ENCODE data around the gene WDR46.
A peak's percentile ranks its signal among the peaks of the same experiment; 100 is the strongest.
"Not testable (repeated sequence)": the region's sequence is repeated elsewhere in the genome, so short reads cannot be mapped to it uniquely, and the experiment has no call there.

The WDR46 gene

DNA sequence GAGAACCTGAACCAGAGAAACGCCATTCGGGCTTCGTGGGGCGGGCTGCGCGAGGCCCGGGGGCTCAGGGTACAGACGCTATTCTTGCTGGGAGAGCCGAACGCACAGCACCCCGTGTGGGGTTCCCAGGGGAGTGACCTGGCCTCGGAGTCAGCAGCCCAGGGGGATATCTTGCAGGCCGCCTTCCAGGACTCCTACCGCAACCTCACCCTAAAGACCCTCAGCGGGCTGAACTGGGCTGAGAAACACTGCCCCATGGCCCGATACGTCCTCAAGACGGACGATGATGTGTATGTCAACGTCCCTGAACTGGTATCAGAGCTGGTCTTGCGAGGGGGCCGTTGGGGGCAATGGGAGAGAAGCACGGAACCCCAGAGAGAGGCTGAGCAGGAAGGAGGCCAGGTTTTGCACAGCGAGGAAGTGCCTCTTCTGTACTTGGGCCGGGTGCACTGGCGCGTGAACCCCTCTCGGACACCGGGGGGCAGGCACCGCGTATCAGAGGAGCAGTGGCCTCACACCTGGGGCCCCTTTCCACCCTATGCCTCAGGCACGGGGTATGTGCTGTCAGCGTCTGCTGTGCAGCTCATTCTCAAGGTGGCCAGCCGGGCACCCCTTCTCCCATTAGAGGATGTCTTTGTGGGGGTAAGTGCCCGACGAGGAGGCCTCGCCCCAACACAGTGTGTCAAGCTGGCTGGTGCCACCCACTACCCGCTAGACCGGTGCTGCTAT, 11.2 kb downstream of the WDR46 start:
- Histone ChIP-seq H3K27me3 (ENCODE audit: control insufficient read depth, low read length) (no peaks in the 10 kb centered on the region), H3K27ac (ENCODE audit: low read depth, low read length) (peak overlapping the region; percentile 80), H3K36me3 (ENCODE audit: control insufficient read depth, low read length) (peaks cover 91% of the 10 kb centered on the region), H3K9me2 (replicated peaks; ENCODE audit: control insufficient read depth, low read length) (no peaks in the 10 kb centered on the region), H3K4me1 (ENCODE audit: control insufficient read depth, low read length) (peaks cover 71% of the 10 kb centered on the region), H3F3A (ENCODE audit: control insufficient read depth, insufficient read depth) (peaks cover 69% of the 10 kb centered on the region), H3K9me3 (ENCODE audit: control insufficient read depth, insufficient read depth, low read length) (no peaks in the 10 kb centered on the region), H3K4me3 (ENCODE audit: low read length) (peak overlapping the region; percentile 93), H4K20me1 (ENCODE audit: control insufficient read depth, insufficient read depth, low read depth, low read length) (peaks cover 24% of the 10 kb centered on the region), H3K79me2 (ENCODE audit: control insufficient read depth, low read length) (peaks cover 31% of the 10 kb centered on the region), H3K4me2 (ENCODE audit: low read length) (peak overlapping the region; percentile 99)
- no peak for TF ChIP-seq EZH2phosphoT487 (IDR thresholded peaks at IDR 0.05; ENCODE audit: borderline replicate concordance, low read length)
- TF ChIP-seq, protein P1, sequence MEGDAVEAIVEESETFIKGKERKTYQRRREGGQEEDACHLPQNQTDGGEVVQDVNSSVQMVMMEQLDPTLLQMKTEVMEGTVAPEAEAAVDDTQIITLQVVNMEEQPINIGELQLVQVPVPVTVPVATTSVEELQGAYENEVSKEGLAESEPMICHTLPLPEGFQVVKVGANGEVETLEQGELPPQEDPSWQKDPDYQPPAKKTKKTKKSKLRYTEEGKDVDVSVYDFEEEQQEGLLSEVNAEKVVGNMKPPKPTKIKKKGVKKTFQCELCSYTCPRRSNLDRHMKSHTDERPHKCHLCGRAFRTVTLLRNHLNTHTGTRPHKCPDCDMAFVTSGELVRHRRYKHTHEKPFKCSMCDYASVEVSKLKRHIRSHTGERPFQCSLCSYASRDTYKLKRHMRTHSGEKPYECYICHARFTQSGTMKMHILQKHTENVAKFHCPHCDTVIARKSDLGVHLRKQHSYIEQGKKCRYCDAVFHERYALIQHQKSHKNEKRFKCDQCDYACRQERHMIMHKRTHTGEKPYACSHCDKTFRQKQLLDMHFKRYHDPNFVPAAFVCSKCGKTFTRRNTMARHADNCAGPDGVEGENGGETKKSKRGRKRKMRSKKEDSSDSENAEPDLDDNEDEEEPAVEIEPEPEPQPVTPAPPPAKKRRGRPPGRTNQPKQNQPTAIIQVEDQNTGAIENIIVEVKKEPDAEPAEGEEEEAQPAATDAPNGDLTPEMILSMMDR (IDR thresholded peaks at IDR 0.05; ENCODE audit: low read depth, low read length, poor library complexity, severe bottlenecking) = no peak

DNA sequence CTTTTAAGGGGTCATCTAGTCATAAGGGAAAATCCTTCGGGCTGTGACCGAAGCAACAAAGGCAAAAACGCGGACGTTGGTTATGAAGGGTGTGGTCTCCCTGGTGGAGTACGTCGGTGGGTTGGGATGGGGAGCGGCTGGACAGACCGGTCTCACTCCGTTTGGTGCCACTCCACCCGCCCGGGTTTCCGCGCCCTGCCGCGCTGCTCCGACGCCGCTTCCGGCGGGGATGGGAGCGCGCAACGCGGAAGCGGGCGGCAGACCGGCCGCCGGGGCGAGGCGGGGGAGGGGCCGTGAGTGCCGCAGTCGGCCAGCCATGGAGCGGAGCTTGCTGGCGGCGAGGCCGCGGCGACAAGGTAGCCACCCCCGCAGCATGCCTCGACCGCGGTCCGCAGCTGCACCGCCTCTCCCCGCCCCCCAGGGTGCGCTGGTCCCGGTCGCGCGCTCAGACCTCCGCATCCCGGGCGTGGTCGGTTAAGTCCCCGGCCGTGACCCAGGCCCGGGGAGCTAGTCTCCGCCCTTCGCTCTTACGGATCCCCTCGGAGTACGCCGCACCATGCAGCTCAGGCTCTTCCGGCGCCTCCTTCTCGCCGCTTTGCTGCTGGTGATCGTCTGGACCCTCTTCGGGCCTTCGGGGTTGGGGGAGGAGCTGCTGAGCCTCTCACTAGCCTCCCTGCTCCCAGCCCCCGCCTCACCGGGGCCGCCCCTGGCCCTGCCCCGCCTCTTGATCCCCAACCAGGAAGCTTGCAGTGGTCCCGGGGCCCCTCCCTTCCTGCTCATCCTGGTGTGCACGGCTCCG, 12.0 kb downstream of the WDR46 start, which contains the start of gene B3GALT4:
B3GALT4 (plus strand) TSS at position 260 of the 799 bp plus-strand sequence; CDS start at position 557, 297 bp downstream.
- H3K4me1 ChIP-seq (ENCODE audit: control insufficient read depth, low read length) = peaks cover 71% of the 10 kb centered on the region
- no peaks in the 10 kb centered on the region for H3K27me3 ChIP-seq (ENCODE audit: control insufficient read depth, low read length)
- peaks cover 25% of the 10 kb centered on the region for H4K20me1 ChIP-seq (ENCODE audit: control insufficient read depth, insufficient read depth, low read depth, low read length)
- H3K4me2 ChIP-seq (ENCODE audit: low read length) = peak within 1 kb of the TSS; percentile 99
- H3F3A ChIP-seq (ENCODE audit: control insufficient read depth, insufficient read depth) = peaks cover 74% of the 10 kb centered on the region
- H3K9me2 ChIP-seq (replicated peaks; ENCODE audit: control insufficient read depth, low read length) = no peaks in the 10 kb centered on the region
- peaks cover 39% of the 10 kb centered on the region for H3K79me2 ChIP-seq (ENCODE audit: control insufficient read depth, low read length)
- H3K36me3 ChIP-seq (ENCODE audit: control insufficient read depth, low read length) = peaks cover 91% of the 10 kb centered on the region
- no peaks in the 10 kb centered on the region for H3K9me3 ChIP-seq (ENCODE audit: control insufficient read depth, insufficient read depth, low read length)
- H3K27ac ChIP-seq (ENCODE audit: low read depth, low read length) = peak within 1 kb of the TSS; percentile 80
- peak within 1 kb of the TSS; percentile 93 for H3K4me3 ChIP-seq (ENCODE audit: low read length)
- TF ChIP-seq, protein P1 (IDR thresholded peaks at IDR 0.05; ENCODE audit: low read depth, low read length, poor library complexity, severe bottlenecking) = peak; percentile 40
- no peak for TF ChIP-seq EZH2phosphoT487 (IDR thresholded peaks at IDR 0.05; ENCODE audit: borderline replicate concordance, low read length)

DNA sequence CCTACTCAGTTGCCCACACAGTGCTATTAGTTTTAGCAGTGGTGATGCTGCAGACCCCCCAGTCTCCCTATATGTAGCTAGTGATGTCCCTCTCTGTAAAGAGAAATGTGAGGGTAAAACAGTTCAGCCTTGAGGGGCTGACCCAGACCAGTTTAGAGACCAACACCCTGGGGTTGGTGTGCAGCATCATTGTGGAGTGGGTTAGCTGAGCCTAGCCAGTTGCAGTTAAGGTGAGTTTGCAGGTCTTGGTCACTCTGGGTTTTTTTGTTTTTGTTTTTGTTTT, 12.5 kb downstream of the WDR46 start:
- Histone ChIP-seq H3K79me2 (ENCODE audit: control insufficient read depth, low read length) (peaks cover 44% of the 10 kb centered on the region), H4K20me1 (ENCODE audit: control insufficient read depth, insufficient read depth, low read depth, low read length) (peaks cover 25% of the 10 kb centered on the region), H3K4me2 (ENCODE audit: low read length) (peak overlapping the region; percentile 99), H3K9me3 (ENCODE audit: control insufficient read depth, insufficient read depth, low read length) (no peaks in the 10 kb centered on the region), H3K4me3 (ENCODE audit: low read length) (peak overlapping the region; percentile 93), H3K9me2 (replicated peaks; ENCODE audit: control insufficient read depth, low read length) (no peaks in the 10 kb centered on the region), H3F3A (ENCODE audit: control insufficient read depth, insufficient read depth) (peaks cover 75% of the 10 kb centered on the region), H3K36me3 (ENCODE audit: control insufficient read depth, low read length) (peaks cover 93% of the 10 kb centered on the region), H3K27ac (ENCODE audit: low read depth, low read length) (peak overlapping the region; percentile 80), H3K27me3 (ENCODE audit: control insufficient read depth, low read length) (no peaks in the 10 kb centered on the region), H3K4me1 (ENCODE audit: control insufficient read depth, low read length) (peaks cover 71% of the 10 kb centered on the region)
- TF ChIP-seq, protein P1 (IDR thresholded peaks at IDR 0.05; ENCODE audit: low read depth, low read length, poor library complexity, severe bottlenecking) = no peak
- TF ChIP-seq EZH2phosphoT487 (IDR thresholded peaks at IDR 0.05; ENCODE audit: borderline replicate concordance, low read length) = no peak

DNA sequence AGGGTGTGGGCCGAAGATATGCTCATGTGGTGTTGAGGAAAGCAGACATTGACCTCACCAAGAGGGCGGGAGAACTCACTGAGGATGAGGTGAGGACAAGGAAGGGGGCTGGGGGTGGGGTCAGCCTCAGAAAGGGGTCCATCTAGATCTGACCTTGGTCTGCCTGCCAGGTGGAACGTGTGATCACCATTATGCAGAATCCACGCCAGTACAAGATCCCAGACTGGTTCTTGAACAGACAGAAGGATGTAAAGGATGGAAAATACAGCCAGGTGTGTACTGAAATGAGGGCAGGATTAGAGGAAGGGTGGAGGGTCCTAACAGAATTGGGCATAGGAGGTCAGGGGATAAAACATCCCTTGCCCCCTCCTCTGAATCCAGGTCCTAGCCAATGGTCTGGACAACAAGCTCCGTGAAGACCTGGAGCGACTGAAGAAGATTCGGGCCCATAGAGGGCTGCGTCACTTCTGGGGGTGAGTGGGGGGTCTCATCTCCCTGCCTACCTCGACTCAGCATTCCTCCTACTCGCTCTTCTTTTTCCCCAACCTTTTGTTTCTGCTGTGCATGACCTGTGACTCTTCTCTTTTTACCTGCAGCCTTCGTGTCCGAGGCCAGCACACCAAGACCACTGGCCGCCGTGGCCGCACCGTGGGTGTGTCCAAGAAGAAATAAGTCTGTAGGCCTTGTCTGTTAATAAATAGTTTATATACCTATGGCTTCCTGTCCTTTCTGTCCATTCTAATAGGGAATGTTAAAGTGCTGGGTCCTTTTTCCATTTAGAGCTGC, 13.1 kb downstream of the WDR46 start:
- peaks cover 49% of the 10 kb centered on the region for H3K79me2 ChIP-seq (ENCODE audit: control insufficient read depth, low read length)
- H3K4me1 ChIP-seq (ENCODE audit: control insufficient read depth, low read length) = peaks cover 71% of the 10 kb centered on the region
- peak overlapping the region; percentile 80 for H3K27ac ChIP-seq (ENCODE audit: low read depth, low read length)
- peaks cover 93% of the 10 kb centered on the region for H3K36me3 ChIP-seq (ENCODE audit: control insufficient read depth, low read length)
- H3K27me3 ChIP-seq (ENCODE audit: control insufficient read depth, low read length); H3K9me2 ChIP-seq (replicated peaks; ENCODE audit: control insufficient read depth, low read length); H3K9me3 ChIP-seq (ENCODE audit: control insufficient read depth, insufficient read depth, low read length): not testable (repeated sequence)
- H3K4me3 ChIP-seq (ENCODE audit: low read length) = peak overlapping the region; percentile 93
- peaks cover 75% of the 10 kb centered on the region for H3F3A ChIP-seq (ENCODE audit: control insufficient read depth, insufficient read depth)
- H4K20me1 ChIP-seq (ENCODE audit: control insufficient read depth, insufficient read depth, low read depth, low read length) = peaks cover 25% of the 10 kb centered on the region
- H3K4me2 ChIP-seq (ENCODE audit: low read length) = peak overlapping the region; percentile 99
